Kidney epithelial cell (primary cell): ENCODE results near the gene IGFBP2. TPM values are rescaled to one million over a fixed set of nuclear protein-coding genes. Genes with fewer than 3 reads are reported as not detected.

ENCODE experiments used
- DNase-seq: peaks from one replicate; pipeline ENCODE4 v3.0.0-alpha.2; 2010; ENCODE audit warnings: low read depth
- H3K27me3 ChIP-seq: 2 replicates; pipeline ENCODE4 v1.6.0; 2011; ENCODE audit warnings: low read length; ENCODE audit not compliant: control insufficient read depth, insufficient read depth
- H3K36me3 ChIP-seq: 2 replicates; pipeline ENCODE4 v1.5.1; 2011; ENCODE audit warnings: low read length; ENCODE audit not compliant: control insufficient read depth, insufficient read depth
- H3K4me3 ChIP-seq: 2 replicates; pipeline ENCODE4 v1.5.1; 2011; ENCODE audit warnings: low read depth, mild to moderate bottlenecking, control low read depth, low read length
- total RNA-seq: library from RNA; depleted of rRNA; stranded (reverse); fragments of >200 nt; gene quantifications from 2 replicates; pipeline ENCODE4 v1.2.3, GENCODE V29; 2015
- TF ChIP-seq, protein P1 (sequence below): IDR thresholded peaks from 2 replicates; pipeline ENCODE4 v1.5.1; 2011; ENCODE audit warnings: mild to moderate bottlenecking, moderate library complexity, low read length, control low read depth, inconsistent platforms; ENCODE audit not compliant: insufficient read depth, poor library complexity, severe bottlenecking

IGFBP2 gene
- total RNA-seq, 1 donor from 2014 or later: 298 TPM

DNA sequence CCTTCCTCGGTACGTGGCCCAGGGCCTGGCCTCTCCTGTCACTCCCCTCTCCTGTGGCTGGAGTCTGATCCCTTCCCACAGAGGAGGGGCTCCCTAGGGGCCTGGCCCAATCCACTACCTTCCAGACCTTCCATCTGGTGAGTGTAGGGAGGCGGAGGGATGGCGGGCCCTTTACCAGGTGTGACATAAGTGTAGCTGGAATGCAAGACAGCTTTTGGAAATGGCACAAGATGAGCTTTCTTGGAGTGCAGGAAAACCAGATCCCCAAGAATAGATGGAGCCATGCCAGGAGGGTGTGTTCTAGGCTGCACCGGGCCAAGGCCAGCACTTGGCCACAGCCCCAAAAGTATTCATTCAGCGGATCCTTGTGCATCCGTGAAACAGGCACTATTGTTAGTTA, 32.0 kb downstream of the IGFBP2 start:
- TF ChIP-seq, protein P1, sequence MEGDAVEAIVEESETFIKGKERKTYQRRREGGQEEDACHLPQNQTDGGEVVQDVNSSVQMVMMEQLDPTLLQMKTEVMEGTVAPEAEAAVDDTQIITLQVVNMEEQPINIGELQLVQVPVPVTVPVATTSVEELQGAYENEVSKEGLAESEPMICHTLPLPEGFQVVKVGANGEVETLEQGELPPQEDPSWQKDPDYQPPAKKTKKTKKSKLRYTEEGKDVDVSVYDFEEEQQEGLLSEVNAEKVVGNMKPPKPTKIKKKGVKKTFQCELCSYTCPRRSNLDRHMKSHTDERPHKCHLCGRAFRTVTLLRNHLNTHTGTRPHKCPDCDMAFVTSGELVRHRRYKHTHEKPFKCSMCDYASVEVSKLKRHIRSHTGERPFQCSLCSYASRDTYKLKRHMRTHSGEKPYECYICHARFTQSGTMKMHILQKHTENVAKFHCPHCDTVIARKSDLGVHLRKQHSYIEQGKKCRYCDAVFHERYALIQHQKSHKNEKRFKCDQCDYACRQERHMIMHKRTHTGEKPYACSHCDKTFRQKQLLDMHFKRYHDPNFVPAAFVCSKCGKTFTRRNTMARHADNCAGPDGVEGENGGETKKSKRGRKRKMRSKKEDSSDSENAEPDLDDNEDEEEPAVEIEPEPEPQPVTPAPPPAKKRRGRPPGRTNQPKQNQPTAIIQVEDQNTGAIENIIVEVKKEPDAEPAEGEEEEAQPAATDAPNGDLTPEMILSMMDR: no peak
- Histone ChIP-seq H3K4me3 (no peak overlapping the region), H3K36me3 (no peaks in the 10 kb centered on the region), H3K27me3 (peaks cover 2% of the 10 kb centered on the region)
- no peak for DNase-seq

DNA sequence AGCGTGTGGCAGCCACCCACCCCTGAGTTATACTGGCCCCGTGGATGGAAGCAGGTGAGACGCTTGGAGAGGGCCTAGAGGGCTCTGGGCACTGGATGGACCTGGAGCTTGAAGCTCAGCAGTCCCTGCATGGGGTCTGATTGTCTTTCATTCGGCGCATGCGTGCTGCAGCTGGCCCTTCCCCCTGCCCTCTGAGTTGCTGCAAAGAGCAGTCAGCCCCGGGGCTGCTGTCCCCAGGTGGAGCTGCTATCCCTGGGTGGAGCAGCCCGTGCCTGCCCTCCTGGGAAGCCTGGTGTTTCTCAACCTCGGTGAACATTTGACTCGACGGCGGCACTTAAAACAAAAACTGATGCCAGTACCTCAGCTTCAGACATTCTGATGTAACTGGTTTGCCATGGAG, 32.5 kb downstream of the IGFBP2 start:
- TF ChIP-seq, protein P1: no peak
- H3K36me3 ChIP-seq: no peaks in the 10 kb centered on the region
- DNase-seq: no peak
- peaks cover 7% of the 10 kb centered on the region for H3K27me3 ChIP-seq
- no peak overlapping the region for H3K4me3 ChIP-seq

DNA sequence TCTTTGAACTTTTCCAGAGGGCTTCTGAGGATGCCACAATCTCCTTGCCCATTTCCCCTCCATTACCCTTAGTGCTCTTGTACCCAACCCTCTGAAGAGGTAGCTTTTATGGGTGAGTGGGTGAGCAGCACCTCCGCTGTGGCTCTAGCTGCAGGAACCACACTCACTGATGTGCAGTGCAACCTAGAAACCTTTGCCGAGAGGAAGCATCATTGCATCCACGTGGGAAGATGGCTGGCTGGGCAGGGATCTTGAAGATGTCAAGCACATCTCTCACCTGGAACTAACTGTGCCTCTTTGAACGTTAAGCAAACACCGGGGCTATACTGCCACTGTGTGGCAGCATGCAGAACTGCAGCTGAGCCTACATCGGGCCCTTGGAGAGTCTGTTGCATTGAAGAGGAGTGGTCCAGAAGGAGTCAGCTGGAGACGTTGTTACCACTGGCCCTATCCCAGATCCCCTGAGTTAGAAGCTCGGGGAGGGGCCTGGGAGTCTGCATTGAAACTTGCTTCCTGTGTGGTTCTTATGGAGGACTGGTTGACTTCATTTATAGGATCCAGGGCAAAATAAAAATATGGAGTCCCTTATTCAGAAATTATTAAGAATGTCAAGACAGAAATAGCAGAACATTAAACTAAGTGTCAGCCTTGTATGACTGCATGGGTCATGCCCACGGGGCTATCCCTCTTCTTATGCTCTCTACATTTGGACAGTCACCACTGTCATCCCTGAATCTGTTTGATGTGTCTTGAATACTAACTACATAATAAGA, 33.4 kb downstream of the IGFBP2 start:
- Histone ChIP-seq H3K4me3 (no peak overlapping the region), H3K36me3 (no peaks in the 10 kb centered on the region), H3K27me3 (peaks cover 12% of the 10 kb centered on the region)
- TF ChIP-seq, protein P1: peak; percentile 98
- no peak for DNase-seq

DNA sequence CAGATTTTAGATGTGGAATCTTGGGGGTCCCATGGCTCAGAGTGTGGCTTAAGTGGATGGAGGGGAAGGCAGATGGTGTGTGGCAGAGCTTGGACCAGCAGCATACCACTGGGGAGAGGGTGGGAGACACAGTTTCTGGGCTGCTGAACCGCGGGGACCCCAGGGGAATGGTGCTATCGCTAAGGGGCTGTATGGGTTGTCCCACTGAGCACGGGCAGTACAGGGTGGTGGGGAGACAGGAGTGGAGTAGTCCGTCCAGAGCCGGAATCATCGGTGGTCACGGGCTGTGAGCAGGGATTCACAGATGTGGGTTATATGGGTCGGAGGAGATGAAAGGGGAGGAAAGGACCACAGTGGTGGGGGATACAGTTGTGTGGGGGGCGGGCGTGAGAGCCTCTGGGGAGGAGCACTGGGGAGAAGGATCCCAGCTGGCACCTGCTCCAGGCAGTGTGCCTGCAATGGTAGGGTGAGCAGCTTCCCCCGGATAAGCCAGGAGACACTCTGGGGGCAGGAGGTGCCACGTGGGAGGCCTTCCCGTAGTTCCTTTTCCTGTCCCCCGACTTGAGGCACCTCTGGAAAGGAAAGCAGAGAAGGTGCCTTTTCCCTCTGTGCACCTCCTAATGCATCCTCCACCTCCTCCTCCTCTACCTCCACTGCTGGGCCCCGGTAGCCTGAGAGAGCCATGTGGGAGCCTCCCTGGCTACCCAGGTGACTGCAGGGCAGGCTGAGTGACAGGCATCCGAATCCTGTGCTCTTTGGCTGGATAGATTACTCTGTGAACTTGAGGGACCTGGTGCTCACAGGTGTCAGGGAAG, 37.3 kb downstream of the IGFBP2 start:
- Histone ChIP-seq H3K36me3 (no peaks in the 10 kb centered on the region), H3K4me3 (no peak overlapping the region), H3K27me3 (peaks cover 15% of the 10 kb centered on the region)
- no peak for DNase-seq
- TF ChIP-seq, protein P1: no peak

DNA sequence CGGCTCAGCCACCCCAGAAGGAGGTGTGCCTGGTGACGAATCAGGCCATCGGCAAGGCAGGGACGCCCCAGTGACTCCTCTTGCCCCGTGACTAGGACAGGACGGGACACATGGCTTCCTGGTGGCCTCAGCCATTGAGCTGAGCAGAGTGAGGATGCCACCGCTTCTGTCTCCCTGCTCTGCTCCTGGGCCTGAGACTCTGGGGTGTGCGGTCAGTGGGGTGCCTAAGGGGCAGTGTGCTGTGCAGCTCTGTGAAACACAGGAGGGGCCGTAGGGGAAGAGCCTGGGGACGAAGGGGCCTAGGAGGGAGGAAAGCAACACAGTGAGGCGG, 37.8 kb downstream of the IGFBP2 start:
- Histone ChIP-seq H3K27me3 (peaks cover 15% of the 10 kb centered on the region), H3K36me3 (no peaks in the 10 kb centered on the region), H3K4me3 (no peak overlapping the region)
- no peak for DNase-seq
- TF ChIP-seq, protein P1: no peak
